K562 (cell line): ENCODE results near the gene SOHLH2.

Experiments used
- CREB3L1 ChIP-seq: fragments of 450-650 bp; IDR thresholded peaks from 2 replicates; pipeline ENCODE4 v1.6.1; 2014; ENCODE audit warnings: low read depth, mild to moderate bottlenecking, moderate library complexity, borderline replicate concordance
- FUS ChIP-seq: fragments of 200-400 bp; formaldehyde crosslinking; optimal IDR thresholded peaks from 2 replicates; pipeline ENCODE3; 2017; ENCODE audit warnings: low read depth, low read length
- SETDB1 ChIP-seq: IDR thresholded peaks from one replicate; pipeline ENCODE4 v1.6.1; 2012; ENCODE audit warnings: low read length, control low read depth, inconsistent platforms
- TF ChIP-seq, protein P1 (sequence below), 3 experiments: IDR thresholded peaks in 2 of 3; conservative IDR thresholded peaks in 1 of 3; 2 replicates each; pipeline ENCODE4 v1.5.1; 2011 to 2012; ENCODE audit warnings: low read length in 3 of 3, mild to moderate bottlenecking in 3 of 3, control low read depth in 2 of 3, improper control_type of control experiment in 1 of 3, inconsistent platforms in 1 of 3, low read depth in 1 of 3, mixed read lengths in 1 of 3, moderate library complexity in 1 of 3; ENCODE audit not compliant: insufficient read depth in 2 of 3

- TF ChIP-seq FUS (no peak), CREB3L1 (no peak), SETDB1 (no peak)
- TF ChIP-seq, protein P1, sequence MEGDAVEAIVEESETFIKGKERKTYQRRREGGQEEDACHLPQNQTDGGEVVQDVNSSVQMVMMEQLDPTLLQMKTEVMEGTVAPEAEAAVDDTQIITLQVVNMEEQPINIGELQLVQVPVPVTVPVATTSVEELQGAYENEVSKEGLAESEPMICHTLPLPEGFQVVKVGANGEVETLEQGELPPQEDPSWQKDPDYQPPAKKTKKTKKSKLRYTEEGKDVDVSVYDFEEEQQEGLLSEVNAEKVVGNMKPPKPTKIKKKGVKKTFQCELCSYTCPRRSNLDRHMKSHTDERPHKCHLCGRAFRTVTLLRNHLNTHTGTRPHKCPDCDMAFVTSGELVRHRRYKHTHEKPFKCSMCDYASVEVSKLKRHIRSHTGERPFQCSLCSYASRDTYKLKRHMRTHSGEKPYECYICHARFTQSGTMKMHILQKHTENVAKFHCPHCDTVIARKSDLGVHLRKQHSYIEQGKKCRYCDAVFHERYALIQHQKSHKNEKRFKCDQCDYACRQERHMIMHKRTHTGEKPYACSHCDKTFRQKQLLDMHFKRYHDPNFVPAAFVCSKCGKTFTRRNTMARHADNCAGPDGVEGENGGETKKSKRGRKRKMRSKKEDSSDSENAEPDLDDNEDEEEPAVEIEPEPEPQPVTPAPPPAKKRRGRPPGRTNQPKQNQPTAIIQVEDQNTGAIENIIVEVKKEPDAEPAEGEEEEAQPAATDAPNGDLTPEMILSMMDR (IDR thresholded peaks at IDR 0.05 in 2 of 3, conservative IDR thresholded peaks at IDR 0.05 in 1 of 3; ENCODE audit: insufficient read depth in 2 of 3, low read depth in 1 of 3, low read length in 3 of 3): no peak
Measured at GRCh38 chr13:36135876-36136275, 78.5 kb downstream of the SOHLH2 start.
